Suppressor macrophage treated with lipopolysaccharide for 4 hours (primary cell): ENCODE results near the gene TRAPPC6A.

ENCODE experiments used
- DNase-seq: peaks from one replicate; pipeline ENCODE4 v3.0.0-alpha.2; 2020

The TRAPPC6A gene

GRCh38 chr19:45177817-45178261 is at the start of gene TRAPPC6A:
TSS of gene TRAPPC6A (minus strand) at chr19:45178237. CDS start at chr19:45178218, 19 bp downstream.
- peak; percentile 93 for DNase-seq

- DNase-seq, result no peak
Measured at GRCh38 chr19:45224645-45225044, 46.6 kb upstream of the TRAPPC6A start.

- no peak for DNase-seq
Measured at GRCh38 chr19:45223879-45224278, 45.8 kb upstream of the TRAPPC6A start.

- DNase-seq, result no peak
Measured at GRCh38 chr19:45222724-45223123, 44.7 kb upstream of the TRAPPC6A start.

GRCh38 chr19:45218911-45219743 is 41.1 kb upstream of the TRAPPC6A start:
- DNase-seq, result no peak

GRCh38 chr19:45218426-45218825 is 40.4 kb upstream of the TRAPPC6A start:
- DNase-seq, result no peak

GRCh38 chr19:45217957-45218334 is 39.9 kb upstream of the TRAPPC6A start:
- no peak for DNase-seq

- no peak for DNase-seq
Measured at GRCh38 chr19:45217193-45217956, 39.3 kb upstream of the TRAPPC6A start.

- DNase-seq, result no peak
Measured at GRCh38 chr19:45216667-45217066, 38.6 kb upstream of the TRAPPC6A start.

GRCh38 chr19:45215391-45216191 is 37.6 kb upstream of the TRAPPC6A start:
- no peak for DNase-seq

GRCh38 chr19:45213031-45213430 is 35.0 kb upstream of the TRAPPC6A start:
- DNase-seq, result no peak

GRCh38 chr19:45211751-45212381 is 33.8 kb upstream of the TRAPPC6A start:
- no peak for DNase-seq

- no peak for DNase-seq
Measured at GRCh38 chr19:45206328-45206727, 28.3 kb upstream of the TRAPPC6A start.

GRCh38 chr19:45205810-45206209 is 27.8 kb upstream of the TRAPPC6A start:
- no peak for DNase-seq

- DNase-seq, result no peak
Measured at GRCh38 chr19:45202637-45203036, 24.6 kb upstream of the TRAPPC6A start.

GRCh38 chr19:45200568-45200967 is 22.5 kb upstream of the TRAPPC6A start:
- peak; percentile 48 for DNase-seq

GRCh38 chr19:45195764-45196163 is 17.7 kb upstream of the TRAPPC6A start:
- no peak for DNase-seq

- DNase-seq, result no peak
Measured at GRCh38 chr19:45191375-45191774, 13.3 kb upstream of the TRAPPC6A start.

GRCh38 chr19:45189971-45190370 is 11.9 kb upstream of the TRAPPC6A start:
- DNase-seq, result no peak

GRCh38 chr19:45187421-45188100 is 9.5 kb upstream of the TRAPPC6A start:
- DNase-seq, result no peak

GRCh38 chr19:45186509-45187334 is 8.7 kb upstream of the TRAPPC6A start:
- no peak for DNase-seq
